Panc1 (cell line): ENCODE data around the gene PRKAG2. TPM values are rescaled to one million over a fixed set of nuclear protein-coding genes. Genes with fewer than 3 reads are reported as not detected.

Source experiments
- ATAC-seq: fragments of 200-7000 bp; cut with Tn5 transposase; 2 replicates; pipeline ENCODE4 v1.9.1; 2020; ENCODE audit warnings: mild to moderate bottlenecking, moderate library complexity
- BruUV-seq: library from RNA; stranded (reverse); fragments of 400-500 nt; replicated peaks from 2 replicates; lab custom pipeline; 2021; lab: Mats Ljungman, UMichigan
- CTCF ChIA-PET: fragments of 300-600 bp; sonication (Branson Sonifier 250); formaldehyde crosslinking; loops from one replicate; lab custom pipeline; 2022; ENCODE audit warnings: antibody characterized with exemption; lab: Charles Lee
- POLR2A ChIA-PET: fragments of 300-600 bp; sonication (Branson Sonifier 250); formaldehyde crosslinking; loops from one replicate; lab custom pipeline; 2022; ENCODE audit warnings: antibody characterized with exemption; lab: Charles Lee
- DNase-seq: peaks from one replicate; pipeline ENCODE4 v3.0.0-alpha.2; 2010; ENCODE audit warnings: low read depth, low spot score
- H3K27ac ChIP-seq: 2 replicates; pipeline ENCODE4 v1.5.1; 2011; ENCODE audit warnings: mild to moderate bottlenecking, low read length, inconsistent platforms
- H3K27me3 ChIP-seq: fragments of 200-500 bp; sonication (Bioruptor generic); 2 replicates; pipeline ENCODE4 v1.6.0; 2014; ENCODE audit warnings: low read length, inconsistent platforms; ENCODE audit not compliant: control insufficient read depth, insufficient read depth
- H3K36me3 ChIP-seq: fragments of 200-500 bp; sonication (Bioruptor generic); 2 replicates; pipeline ENCODE4 v1.5.1; 2014; ENCODE audit warnings: inconsistent platforms, mild to moderate bottlenecking, low read length, moderate library complexity; ENCODE audit not compliant: control insufficient read depth, insufficient read depth
- H3K4me1 ChIP-seq: 2 replicates; pipeline ENCODE4 v1.5.1; 2011; ENCODE audit warnings: inconsistent platforms, mild to moderate bottlenecking, low read length, moderate library complexity; ENCODE audit not compliant: control insufficient read depth, insufficient read depth
- H3K4me3 ChIP-seq, 2 experiments: 2 replicates each; pipeline ENCODE4 v1.5.1; 2011 to 2012; ENCODE audit warnings: low read depth in 2 of 2, low read length in 2 of 2, mild to moderate bottlenecking in 2 of 2, inconsistent platforms in 1 of 2, moderate library complexity in 1 of 2
- H3K9me3 ChIP-seq: fragments of 200-500 bp; sonication (Bioruptor generic); 2 replicates; pipeline ENCODE4 v1.5.1; 2014; ENCODE audit warnings: low read depth, mild to moderate bottlenecking, inconsistent platforms, low read length, moderate library complexity; ENCODE audit not compliant: control insufficient read depth, insufficient read depth
- CTCF ChIP-seq: fragments of 450-650 bp; IDR thresholded peaks from 2 replicates; pipeline ENCODE4 v1.5.1; 2017; ENCODE audit warnings: mild to moderate bottlenecking
- POLR2AphosphoS5 ChIP-seq: IDR thresholded peaks from 2 replicates; pipeline ENCODE4 v1.6.1; 2012; ENCODE audit warnings: mild to moderate bottlenecking, low read depth, low read length, moderate library complexity
- SIN3A ChIP-seq: IDR thresholded peaks from 2 replicates; pipeline ENCODE4 v1.6.1; 2012; ENCODE audit warnings: low read depth, mild to moderate bottlenecking, low read length, moderate library complexity, borderline replicate concordance; ENCODE audit not compliant: insufficient read depth
- TCF7L2 ChIP-seq: IDR thresholded peaks from 2 replicates; pipeline ENCODE4 v1.6.1; 2011; ENCODE audit warnings: mild to moderate bottlenecking, low read depth, low read length, inconsistent platforms
- in situ Hi-C: cut with HindIII; loops from 2 replicates; pipeline ENCODE4 v1.10.0; 2016; ENCODE audit warnings: low sequenced_read_pairs, low pct_unique_long_range_greater_than_20kb
- intact Hi-C: fragments of 100-400 bp; cut with micrococcal nuclease; formaldehyde crosslinking; loops from one replicate; pipeline ENCODE4 v1.10.0; 2022; ENCODE audit not compliant: unreplicated experiment
- total RNA-seq: library from RNA; stranded (reverse); gene quantifications from one replicate; pipeline ENCODE4 v1.2.1, GENCODE V29; 2021; ENCODE audit not compliant: unreplicated experiment
- TF ChIP-seq, protein P1 (sequence below), 2 experiments: IDR thresholded peaks; 2 replicates each; pipeline ENCODE4 v1.6.1; 2011 to 2012; ENCODE audit warnings: low read depth in 2 of 2, control low read depth in 1 of 2, low read length in 1 of 2, mild to moderate bottlenecking in 1 of 2, moderate library complexity in 1 of 2; ENCODE audit not compliant: insufficient read depth in 1 of 2

The PRKAG2 gene
- total RNA-seq, 1 experiment from 2014 or later, result 71.6 TPM

GRCh38 chr7:151815419-151815818 lies 61.5 kb downstream of the PRKAG2 start:
- no peak for ATAC-seq
- BruUV-seq, result no TSS peak
- no peaks in the 10 kb centered on the region for H3K9me3 ChIP-seq
- no peak for TF ChIP-seq SIN3A
- TF ChIP-seq TCF7L2, result no peak
- no peak for TF ChIP-seq POLR2AphosphoS5
- TF ChIP-seq, protein P1, sequence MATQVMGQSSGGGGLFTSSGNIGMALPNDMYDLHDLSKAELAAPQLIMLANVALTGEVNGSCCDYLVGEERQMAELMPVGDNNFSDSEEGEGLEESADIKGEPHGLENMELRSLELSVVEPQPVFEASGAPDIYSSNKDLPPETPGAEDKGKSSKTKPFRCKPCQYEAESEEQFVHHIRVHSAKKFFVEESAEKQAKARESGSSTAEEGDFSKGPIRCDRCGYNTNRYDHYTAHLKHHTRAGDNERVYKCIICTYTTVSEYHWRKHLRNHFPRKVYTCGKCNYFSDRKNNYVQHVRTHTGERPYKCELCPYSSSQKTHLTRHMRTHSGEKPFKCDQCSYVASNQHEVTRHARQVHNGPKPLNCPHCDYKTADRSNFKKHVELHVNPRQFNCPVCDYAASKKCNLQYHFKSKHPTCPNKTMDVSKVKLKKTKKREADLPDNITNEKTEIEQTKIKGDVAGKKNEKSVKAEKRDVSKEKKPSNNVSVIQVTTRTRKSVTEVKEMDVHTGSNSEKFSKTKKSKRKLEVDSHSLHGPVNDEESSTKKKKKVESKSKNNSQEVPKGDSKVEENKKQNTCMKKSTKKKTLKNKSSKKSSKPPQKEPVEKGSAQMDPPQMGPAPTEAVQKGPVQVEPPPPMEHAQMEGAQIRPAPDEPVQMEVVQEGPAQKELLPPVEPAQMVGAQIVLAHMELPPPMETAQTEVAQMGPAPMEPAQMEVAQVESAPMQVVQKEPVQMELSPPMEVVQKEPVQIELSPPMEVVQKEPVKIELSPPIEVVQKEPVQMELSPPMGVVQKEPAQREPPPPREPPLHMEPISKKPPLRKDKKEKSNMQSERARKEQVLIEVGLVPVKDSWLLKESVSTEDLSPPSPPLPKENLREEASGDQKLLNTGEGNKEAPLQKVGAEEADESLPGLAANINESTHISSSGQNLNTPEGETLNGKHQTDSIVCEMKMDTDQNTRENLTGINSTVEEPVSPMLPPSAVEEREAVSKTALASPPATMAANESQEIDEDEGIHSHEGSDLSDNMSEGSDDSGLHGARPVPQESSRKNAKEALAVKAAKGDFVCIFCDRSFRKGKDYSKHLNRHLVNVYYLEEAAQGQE (IDR thresholded peaks at IDR 0.05; ENCODE audit: insufficient read depth in 1 of 2, low read depth in 2 of 2, low read length in 1 of 2), result no peak
- TF ChIP-seq CTCF, result no peak
- no peak overlapping the region for H3K4me3 ChIP-seq
- no peak for DNase-seq
- intact Hi-C loops, result no loop called here
- ChIA-PET POLR2A (no interaction called here), CTCF (no interaction called here)
- H3K27ac ChIP-seq, result no peak overlapping the region
- no peaks in the 10 kb centered on the region for H3K27me3 ChIP-seq
- in situ Hi-C loops, result no loop called here
- no peaks in the 10 kb centered on the region for H3K4me1 ChIP-seq
- no peaks in the 10 kb centered on the region for H3K36me3 ChIP-seq

DNA sequence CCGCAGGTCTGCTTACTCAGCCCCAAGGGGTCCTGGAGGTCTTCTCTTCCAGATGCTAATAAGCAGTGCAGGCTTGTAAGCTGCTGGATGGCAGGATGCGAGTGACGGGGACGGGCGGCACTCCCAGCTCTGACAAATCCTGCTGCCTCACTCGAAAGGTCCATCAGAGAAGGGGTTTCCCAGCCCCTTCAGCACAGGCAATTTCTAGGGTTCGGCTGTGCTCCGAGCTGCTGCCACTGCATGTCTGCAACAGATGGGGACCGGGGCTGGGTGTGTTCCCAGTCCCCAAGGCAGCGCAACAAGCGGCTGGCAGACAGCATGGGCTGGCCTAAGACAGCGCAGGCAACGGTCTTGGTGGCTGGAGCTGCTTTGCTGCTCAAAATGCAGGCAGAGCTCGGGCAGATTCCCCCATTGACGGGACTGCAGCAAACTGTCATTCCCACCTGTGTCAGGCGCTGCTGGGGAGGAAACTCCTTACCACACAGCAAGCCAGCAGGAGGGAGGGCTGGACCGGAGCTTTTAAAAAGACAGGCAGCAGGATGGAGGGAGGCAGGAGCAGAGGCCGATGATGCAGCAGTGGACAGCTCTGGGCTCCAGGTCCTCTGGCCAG lies 62.4 kb downstream of the PRKAG2 start:
- in situ Hi-C loops, result no loop called here
- POLR2A ChIA-PET, result no interaction called here
- H3K27me3 ChIP-seq, result no peaks in the 10 kb centered on the region
- CTCF ChIA-PET, result interaction anchor here (0.5 kb wide), 1 partner anchor 145 kb away, joined by 3 read pairs; no protein-coding TSS in a partner anchor
- no TSS peak for BruUV-seq
- H3K4me3 ChIP-seq, result no peak overlapping the region
- no peak overlapping the region for H3K27ac ChIP-seq
- TF ChIP-seq SIN3A (no peak), POLR2AphosphoS5 (no peak), CTCF (no peak), TCF7L2 (no peak)
- TF ChIP-seq, protein P1 (IDR thresholded peaks at IDR 0.05; ENCODE audit: insufficient read depth in 1 of 2, low read depth in 2 of 2, low read length in 1 of 2), result no peak
- no peak; the same call in 1 of the 2 replicates for ATAC-seq
- intact Hi-C loops, result no loop called here
- no peaks in the 10 kb centered on the region for H3K4me1 ChIP-seq
- H3K9me3 ChIP-seq, result no peaks in the 10 kb centered on the region
- no peaks in the 10 kb centered on the region for H3K36me3 ChIP-seq
- no peak for DNase-seq
